Endothelial cell (in vitro differentiated cells): ENCODE data around the gene PPM1N. TPM values are rescaled to one million over a fixed set of nuclear protein-coding genes. Genes with fewer than 3 reads are reported as not detected.

Experiments
- DNase-seq: peaks from one replicate; pipeline ENCODE4 v3.0.0; 2021; ENCODE audit warnings: low spot score
- H3K27ac Mint-ChIP-seq: one replicate; pipeline ENCODE4 v1.8.0; 2021; ENCODE audit warnings: mixed read lengths, inconsistent platforms; ENCODE audit not compliant: unreplicated experiment
- H3K27me3 Mint-ChIP-seq: one replicate; pipeline ENCODE4 v1.8.0; 2021; ENCODE audit warnings: mild to moderate bottlenecking, moderate library complexity, mixed read lengths, inconsistent platforms; ENCODE audit not compliant: unreplicated experiment
- H3K36me3 Mint-ChIP-seq: one replicate; pipeline ENCODE4 v1.8.0; 2021; ENCODE audit warnings: mild to moderate bottlenecking, low read depth, mixed read lengths, inconsistent platforms; ENCODE audit not compliant: unreplicated experiment
- H3K4me1 Mint-ChIP-seq: one replicate; pipeline ENCODE4 v1.8.0; 2021; ENCODE audit warnings: mild to moderate bottlenecking, mixed read lengths, inconsistent platforms; ENCODE audit not compliant: unreplicated experiment
- H3K4me3 Mint-ChIP-seq: one replicate; pipeline ENCODE4 v1.8.0; 2021; ENCODE audit warnings: mild to moderate bottlenecking, mixed read lengths, inconsistent platforms; ENCODE audit not compliant: unreplicated experiment
- H3K9me3 Mint-ChIP-seq: one replicate; pipeline ENCODE4 v1.8.0; 2021; ENCODE audit warnings: mixed read lengths, inconsistent platforms; ENCODE audit not compliant: unreplicated experiment
- total RNA-seq: library from RNA; stranded (reverse); fragmentation: NEBNext Ultra II Directional; extraction: Animal tissue kit (Norgen Biotek cat#: 25700); gene quantifications from one replicate; pipeline ENCODE4 v1.2.1, GENCODE V29; 2021; ENCODE audit not compliant: unreplicated experiment
- TF ChIP-seq, protein P1 (sequence below): fragments of 200-600 bp; sonication (generic); IDR thresholded peaks from one replicate; pipeline ENCODE4 v1.5.0; 2021; ENCODE audit warnings: antibody characterized with exemption; ENCODE audit not compliant: unreplicated experiment

Gene PPM1N
- total RNA-seq, 1 donor from 2014 or later: 0.33 TPM

DNA sequence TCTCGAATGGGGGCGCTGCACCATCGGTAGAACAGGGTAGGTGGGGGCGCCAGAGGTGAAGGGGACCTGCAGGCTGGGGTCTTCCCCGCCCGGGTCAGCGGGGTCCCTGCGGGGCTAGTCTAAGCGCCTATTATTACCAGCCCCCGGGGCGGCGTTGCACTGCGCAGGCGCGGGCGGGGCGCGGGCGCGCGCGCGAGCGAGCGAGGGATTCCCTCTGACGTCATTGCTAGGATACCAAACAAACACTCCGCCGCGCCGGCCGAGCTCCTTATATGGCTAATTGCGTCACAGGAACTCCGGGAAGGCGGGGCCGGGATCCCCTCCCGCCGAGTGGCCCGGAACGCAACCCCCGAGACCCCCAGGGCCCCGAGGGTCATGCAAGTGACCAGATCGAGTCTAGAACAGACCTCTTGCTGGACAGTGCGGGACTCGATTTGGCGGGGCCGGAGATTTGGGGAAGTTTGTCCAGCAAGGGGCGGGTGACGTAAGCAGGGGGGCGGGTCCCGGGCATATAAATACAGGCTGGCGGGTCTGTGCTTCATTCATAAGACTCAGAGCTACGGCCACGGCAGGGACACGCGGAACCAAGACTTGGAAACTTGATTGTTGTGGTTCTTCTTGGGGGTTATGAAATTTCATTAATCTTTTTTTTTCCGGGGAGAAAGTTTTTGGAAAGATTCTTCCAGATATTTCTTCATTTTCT is 30.6 kb upstream of the PPM1N start, which contains the start of gene FOSB:
Gene FOSB, plus strand, starts transcription at position 541 of the 703 bp plus-strand sequence. CDS start 591 bp downstream, outside the sequence.
- TF ChIP-seq, protein P1, sequence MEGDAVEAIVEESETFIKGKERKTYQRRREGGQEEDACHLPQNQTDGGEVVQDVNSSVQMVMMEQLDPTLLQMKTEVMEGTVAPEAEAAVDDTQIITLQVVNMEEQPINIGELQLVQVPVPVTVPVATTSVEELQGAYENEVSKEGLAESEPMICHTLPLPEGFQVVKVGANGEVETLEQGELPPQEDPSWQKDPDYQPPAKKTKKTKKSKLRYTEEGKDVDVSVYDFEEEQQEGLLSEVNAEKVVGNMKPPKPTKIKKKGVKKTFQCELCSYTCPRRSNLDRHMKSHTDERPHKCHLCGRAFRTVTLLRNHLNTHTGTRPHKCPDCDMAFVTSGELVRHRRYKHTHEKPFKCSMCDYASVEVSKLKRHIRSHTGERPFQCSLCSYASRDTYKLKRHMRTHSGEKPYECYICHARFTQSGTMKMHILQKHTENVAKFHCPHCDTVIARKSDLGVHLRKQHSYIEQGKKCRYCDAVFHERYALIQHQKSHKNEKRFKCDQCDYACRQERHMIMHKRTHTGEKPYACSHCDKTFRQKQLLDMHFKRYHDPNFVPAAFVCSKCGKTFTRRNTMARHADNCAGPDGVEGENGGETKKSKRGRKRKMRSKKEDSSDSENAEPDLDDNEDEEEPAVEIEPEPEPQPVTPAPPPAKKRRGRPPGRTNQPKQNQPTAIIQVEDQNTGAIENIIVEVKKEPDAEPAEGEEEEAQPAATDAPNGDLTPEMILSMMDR: no peak
- no peaks in the 10 kb centered on the region for H3K9me3 Mint-ChIP-seq
- H3K4me3 Mint-ChIP-seq: peak within 1 kb of the TSS; percentile 96
- H3K4me1 Mint-ChIP-seq: peaks cover 13% of the 10 kb centered on the region
- peak; percentile 92 for DNase-seq
- H3K27ac Mint-ChIP-seq: peak within 1 kb of the TSS; percentile 94
- H3K27me3 Mint-ChIP-seq: peaks cover 51% of the 10 kb centered on the region
- peaks cover 17% of the 10 kb centered on the region for H3K36me3 Mint-ChIP-seq

DNA sequence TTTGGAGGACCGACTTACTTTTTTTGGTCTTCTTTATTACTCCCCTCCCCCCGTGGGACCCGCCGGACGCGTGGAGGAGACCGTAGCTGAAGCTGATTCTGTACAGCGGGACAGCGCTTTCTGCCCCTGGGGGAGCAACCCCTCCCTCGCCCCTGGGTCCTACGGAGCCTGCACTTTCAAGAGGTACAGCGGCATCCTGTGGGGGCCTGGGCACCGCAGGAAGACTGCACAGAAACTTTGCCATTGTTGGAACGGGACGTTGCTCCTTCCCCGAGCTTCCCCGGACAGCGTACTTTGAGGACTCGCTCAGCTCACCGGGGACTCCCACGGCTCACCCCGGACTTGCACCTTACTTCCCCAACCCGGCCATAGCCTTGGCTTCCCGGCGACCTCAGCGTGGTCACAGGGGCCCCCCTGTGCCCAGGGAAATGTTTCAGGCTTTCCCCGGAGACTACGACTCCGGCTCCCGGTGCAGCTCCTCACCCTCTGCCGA is 30.0 kb upstream of the PPM1N start:
- peaks cover 57% of the 10 kb centered on the region for H3K27me3 Mint-ChIP-seq
- peaks cover 17% of the 10 kb centered on the region for H3K4me1 Mint-ChIP-seq
- H3K4me3 Mint-ChIP-seq: peak overlapping the region; percentile 96
- DNase-seq: no peak
- peak overlapping the region; percentile 94 for H3K27ac Mint-ChIP-seq
- peaks cover 21% of the 10 kb centered on the region for H3K36me3 Mint-ChIP-seq
- TF ChIP-seq, protein P1: no peak
- H3K9me3 Mint-ChIP-seq: no peaks in the 10 kb centered on the region

DNA sequence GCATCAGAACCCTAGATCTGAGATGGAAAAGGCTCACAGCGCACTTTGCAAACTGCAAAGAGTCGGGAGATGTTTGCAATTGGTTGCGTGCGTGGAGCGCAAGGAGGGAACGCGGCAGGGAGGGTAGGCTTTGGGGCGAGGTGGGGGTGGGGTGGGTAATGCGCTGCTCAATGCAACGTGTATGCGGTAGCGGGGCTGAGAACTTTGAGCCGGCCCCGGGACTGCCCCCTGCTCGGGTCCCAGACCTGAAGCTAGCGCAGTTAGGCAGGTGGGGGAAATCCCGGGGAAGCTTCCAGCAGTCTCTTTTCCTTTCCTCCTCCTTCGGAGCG is 29.5 kb upstream of the PPM1N start:
- Mint-ChIP-seq H3K27ac (peak overlapping the region; percentile 94), H3K4me3 (peak overlapping the region; percentile 96), H3K36me3 (peaks cover 25% of the 10 kb centered on the region), H3K27me3 (peaks cover 61% of the 10 kb centered on the region), H3K4me1 (peaks cover 22% of the 10 kb centered on the region), H3K9me3 (no peaks in the 10 kb centered on the region)
- TF ChIP-seq, protein P1: no peak
- no peak for DNase-seq

DNA sequence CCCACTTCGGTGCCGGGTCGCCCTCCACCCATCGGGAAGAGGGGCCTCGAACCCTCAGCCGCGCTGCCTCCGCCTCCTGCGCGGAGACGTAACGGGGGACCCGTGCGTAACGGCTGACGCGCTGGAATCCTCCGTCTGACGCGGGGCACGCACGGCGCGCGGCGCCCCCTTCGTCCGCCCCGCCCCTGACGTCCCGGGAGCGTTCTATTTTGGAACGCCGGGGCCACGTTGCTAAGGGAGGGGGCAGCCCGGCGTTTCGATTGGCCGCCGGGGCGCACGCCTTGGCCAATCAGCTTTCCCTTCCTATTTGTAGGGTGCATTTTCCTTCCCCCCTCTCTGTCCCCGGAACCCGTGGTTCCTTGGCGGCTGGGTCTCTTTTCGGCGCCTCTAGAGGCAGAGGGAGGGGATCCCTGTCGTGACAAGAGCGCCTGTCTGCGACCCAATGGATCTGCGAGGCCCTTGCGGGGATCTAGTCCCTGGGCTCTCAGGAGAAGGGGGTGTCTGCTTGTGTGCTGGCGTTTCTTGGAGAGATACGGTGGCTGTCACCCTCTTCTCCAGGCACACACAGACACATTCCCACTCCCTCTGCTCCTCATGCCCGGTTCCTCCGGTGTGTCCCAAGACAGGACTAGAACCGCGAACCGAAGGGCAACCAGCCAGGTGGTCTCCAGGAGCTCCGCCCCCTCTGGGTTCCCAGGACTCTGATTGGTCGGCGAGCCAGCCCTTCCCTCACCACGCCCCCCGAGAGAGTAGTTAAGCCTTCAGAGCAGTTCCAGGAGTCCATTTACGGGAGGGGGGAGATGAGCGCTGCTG is 28.9 kb upstream of the PPM1N start:
- Mint-ChIP-seq H3K4me3 (peak overlapping the region; percentile 96), H3K27me3 (peaks cover 66% of the 10 kb centered on the region), H3K4me1 (peaks cover 25% of the 10 kb centered on the region), H3K27ac (peak overlapping the region; percentile 94), H3K36me3 (peaks cover 25% of the 10 kb centered on the region), H3K9me3 (no peaks in the 10 kb centered on the region)
- TF ChIP-seq, protein P1: no peak
- DNase-seq: peak; percentile 88
